GM12878 (cell line): ENCODE results near the gene LTB. TPM values are rescaled to one million over a fixed set of nuclear protein-coding genes. Genes with fewer than 3 reads are reported as not detected.

ENCODE experiments used
- CBFB ChIP-seq: IDR thresholded peaks from 2 replicates; pipeline ENCODE4 v1.6.1; 2016; ENCODE audit warnings: antibody characterized with exemption, low read depth
- CBX3 ChIP-seq: fragments of 200-600 bp; sonication (generic); IDR thresholded peaks from 2 replicates; pipeline ENCODE4 v1.6.1; 2016; ENCODE audit warnings: low read depth, borderline replicate concordance
- CREM ChIP-seq: IDR thresholded peaks from 2 replicates; pipeline ENCODE4 v1.6.1; 2014; ENCODE audit warnings: antibody characterized with exemption, low read depth
- EED ChIP-seq: sonication (generic); IDR thresholded peaks from 2 replicates; pipeline ENCODE4 v1.6.1; 2016; ENCODE audit warnings: antibody characterized with exemption, low read depth
- EGR1 ChIP-seq, 2 experiments: IDR thresholded peaks; 1 replicate in 1 of 2; 2 replicates in 1 of 2; pipeline ENCODE4 v1.6.1; 2011 to 2012; ENCODE audit warnings: low read depth in 2 of 2, low read length in 2 of 2, borderline replicate concordance in 1 of 2, mild to moderate bottlenecking in 1 of 2, moderate library complexity in 1 of 2
- ESRRA ChIP-seq: IDR thresholded peaks from 2 replicates; pipeline ENCODE4 v1.6.1; 2012; ENCODE audit warnings: mild to moderate bottlenecking, low read length, improper control_type of control experiment
- EZH2 ChIP-seq: IDR thresholded peaks from 2 replicates; pipeline ENCODE4 v1.6.1; 2012; ENCODE audit warnings: low read depth, mild to moderate bottlenecking, control low read depth, inconsistent platforms, low read length, borderline replicate concordance; ENCODE audit not compliant: control insufficient read depth
- FOXM1 ChIP-seq: IDR thresholded peaks from 2 replicates; pipeline ENCODE4 v1.6.1; 2012; ENCODE audit warnings: low read depth, mild to moderate bottlenecking, inconsistent platforms, low read length, moderate library complexity
- HCFC1 ChIP-seq: fragments of 150-350 bp; IDR thresholded peaks from 2 replicates; pipeline ENCODE4 v1.6.1; 2014; ENCODE audit warnings: low read length
- HDAC2 ChIP-seq: fragments of 200-600 bp; sonication (generic); IDR thresholded peaks from 2 replicates; pipeline ENCODE4 v1.6.1; 2017
- HDGF ChIP-seq: fragments of 450-650 bp; IDR thresholded peaks from 2 replicates; pipeline ENCODE4 v1.6.1; 2016; ENCODE audit warnings: antibody characterized with exemption
- JUND ChIP-seq: IDR thresholded peaks from 2 replicates; pipeline ENCODE4 v1.6.1; 2012; ENCODE audit warnings: low read depth, mild to moderate bottlenecking, low read length, improper control_type of control experiment, moderate library complexity
- KAT2A ChIP-seq: conservative IDR thresholded peaks from 2 replicates; pipeline ENCODE4 v1.6.1; 2011; ENCODE audit warnings: low read depth, low read length; ENCODE audit not compliant: control insufficient read depth
- MEF2B ChIP-seq: fragments of 450-650 bp; IDR thresholded peaks from 2 replicates; pipeline ENCODE4 v1.6.1; 2018; ENCODE audit warnings: mild to moderate bottlenecking, moderate library complexity; ENCODE audit not compliant: partially characterized antibody, poor library complexity, severe bottlenecking
- MTA3 ChIP-seq: IDR thresholded peaks from 2 replicates; pipeline ENCODE4 v1.6.1; 2012; ENCODE audit warnings: low read length, inconsistent platforms, borderline replicate concordance
- NRF1 ChIP-seq: conservative IDR thresholded peaks from 2 replicates; pipeline ENCODE4 v1.6.1; 2011; ENCODE audit warnings: mild to moderate bottlenecking, low read depth, low read length, improper control_type of control experiment
- PAX8 ChIP-seq: fragments of 450-650 bp; IDR thresholded peaks from 2 replicates; pipeline ENCODE4 v1.6.1; 2017; ENCODE audit warnings: mild to moderate bottlenecking, moderate library complexity
- PBX3 ChIP-seq: IDR thresholded peaks from 2 replicates; pipeline ENCODE4 v1.6.1; 2011; ENCODE audit warnings: mild to moderate bottlenecking, low read depth, low read length, moderate library complexity; ENCODE audit not compliant: insufficient replicate concordance
- RAD21 ChIP-seq: IDR thresholded peaks from 2 replicates; pipeline ENCODE4 v1.6.1; 2011; ENCODE audit warnings: mild to moderate bottlenecking, low read depth, low read length, moderate library complexity; ENCODE audit not compliant: insufficient read depth
- RELA ChIP-seq: fragments of 450-650 bp; IDR thresholded peaks from 2 replicates; pipeline ENCODE4 v1.8.0; 2014; ENCODE audit warnings: borderline replicate concordance; ENCODE audit not compliant: partially characterized antibody
- RFX5 ChIP-seq: IDR thresholded peaks from 2 replicates; pipeline ENCODE4 v1.6.1; 2011; ENCODE audit warnings: low read depth, low read length, improper control_type of control experiment
- ZBED1 ChIP-seq: IDR thresholded peaks from 2 replicates; pipeline ENCODE4 v1.6.1; 2016; ENCODE audit warnings: borderline replicate concordance
- ZNF207 ChIP-seq: fragments of 450-650 bp; IDR thresholded peaks from 2 replicates; pipeline ENCODE4 v1.6.1; 2014; ENCODE audit warnings: antibody characterized with exemption, mild to moderate bottlenecking, borderline replicate concordance
- polyA plus RNA-seq, 11 experiments: library from polyadenylated mRNA; depleted of rRNA in 4 of 11; unstranded in 6 of 11; stranded (reverse) in 5 of 11; fragments of >200 nt; fragmentation: Nextera tagmentation in 4 of 11; fragmentation: Illumina TruSeq in 1 of 11; extraction: Ambion mirVana in 4 of 11; extraction: Trizol in 1 of 11; gene quantifications; 1 replicate in 1 of 11; 2 replicates in 10 of 11; pipeline versions ENCODE4 v1.2.1 to v1.2.3, GENCODE V29; 2011 to 2016; ENCODE audit warnings: inconsistent platforms in 2 of 11, missing spikeins in 2 of 11, low read depth in 1 of 11
- total RNA-seq, 4 experiments: library from RNA; depleted of rRNA in 3 of 4; stranded (reverse); fragments of >200 nt in 3 of 4; fragmentation: Illumina TruSeq in 1 of 4; extraction: Trizol in 1 of 4; gene quantifications; 2 replicates each; pipeline versions ENCODE4 v1.2.1 to v1.2.3, GENCODE V29; 2013 to 2021
- TF ChIP-seq, protein P1 (sequence below): IDR thresholded peaks from 2 replicates; pipeline ENCODE4 v1.6.1; 2012; ENCODE audit warnings: low read depth, low read length, improper control_type of control experiment
- TF ChIP-seq, protein P2 (sequence below): fragments of 450-650 bp; formaldehyde crosslinking; IDR thresholded peaks from 2 replicates; pipeline ENCODE4 v1.4.0; 2020; ENCODE audit warnings: mild to moderate bottlenecking, moderate library complexity
- TF ChIP-seq, protein P3 (sequence below): IDR thresholded peaks from 2 replicates; pipeline ENCODE4 v1.6.1; 2011; ENCODE audit warnings: borderline replicate concordance, low read depth, mild to moderate bottlenecking, moderate library complexity, mixed read lengths, low read length; ENCODE audit not compliant: insufficient read depth; ENCODE audit errors: extremely low read length

The LTB gene
- total and polyA plus RNA-seq, 10 of the 15 experiments (the other 5 are each of a cell fraction or from before 2014, with no cell fraction given), result 0.71 to 74.3 (median 20.0) TPM

DNA sequence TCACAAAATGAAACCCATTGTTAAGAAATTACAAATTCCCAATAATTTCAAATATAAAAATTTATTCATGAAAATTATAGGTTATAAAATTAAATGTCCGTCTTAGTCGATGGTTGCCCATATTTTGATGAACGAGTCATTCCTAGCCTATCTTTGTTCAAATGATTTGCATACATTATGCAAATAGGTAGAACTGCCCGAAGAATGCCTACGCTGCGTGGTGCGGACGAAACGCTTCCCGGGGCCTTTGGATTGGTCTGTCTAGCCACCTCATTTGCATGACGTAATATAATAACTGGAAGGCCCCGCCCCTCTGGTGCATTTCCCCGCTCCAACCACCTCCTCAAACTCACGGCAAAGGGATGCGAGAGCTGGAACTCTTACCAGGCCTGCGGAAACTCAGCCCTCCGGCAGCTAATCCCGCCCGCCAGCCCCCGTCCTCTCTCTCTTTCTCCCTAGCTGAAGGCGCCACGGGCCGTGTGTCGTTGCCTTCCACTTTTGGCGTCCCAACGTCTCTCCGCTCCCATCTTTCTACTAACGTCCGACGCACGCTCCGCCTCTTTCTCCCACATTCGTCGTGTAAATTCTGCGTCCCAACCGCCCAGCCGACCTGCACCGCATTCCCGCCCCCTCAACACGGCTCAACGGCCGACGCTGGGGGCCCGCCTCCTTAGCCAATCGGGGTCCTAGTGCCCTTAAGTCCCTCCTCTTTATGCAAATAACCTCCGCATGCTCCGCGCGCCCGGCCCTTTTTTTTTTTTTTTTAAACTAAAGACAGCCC, 37.8 kb upstream of the LTB start (continued):
- no peak for TF ChIP-seq PBX3
- TF ChIP-seq, protein P1, sequence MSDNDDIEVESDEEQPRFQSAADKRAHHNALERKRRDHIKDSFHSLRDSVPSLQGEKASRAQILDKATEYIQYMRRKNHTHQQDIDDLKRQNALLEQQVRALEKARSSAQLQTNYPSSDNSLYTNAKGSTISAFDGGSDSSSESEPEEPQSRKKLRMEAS, result peak; percentile 83
- TF ChIP-seq ZBED1, result no peak
- TF ChIP-seq RELA, result peak; percentile 82
- TF ChIP-seq, protein P2, sequence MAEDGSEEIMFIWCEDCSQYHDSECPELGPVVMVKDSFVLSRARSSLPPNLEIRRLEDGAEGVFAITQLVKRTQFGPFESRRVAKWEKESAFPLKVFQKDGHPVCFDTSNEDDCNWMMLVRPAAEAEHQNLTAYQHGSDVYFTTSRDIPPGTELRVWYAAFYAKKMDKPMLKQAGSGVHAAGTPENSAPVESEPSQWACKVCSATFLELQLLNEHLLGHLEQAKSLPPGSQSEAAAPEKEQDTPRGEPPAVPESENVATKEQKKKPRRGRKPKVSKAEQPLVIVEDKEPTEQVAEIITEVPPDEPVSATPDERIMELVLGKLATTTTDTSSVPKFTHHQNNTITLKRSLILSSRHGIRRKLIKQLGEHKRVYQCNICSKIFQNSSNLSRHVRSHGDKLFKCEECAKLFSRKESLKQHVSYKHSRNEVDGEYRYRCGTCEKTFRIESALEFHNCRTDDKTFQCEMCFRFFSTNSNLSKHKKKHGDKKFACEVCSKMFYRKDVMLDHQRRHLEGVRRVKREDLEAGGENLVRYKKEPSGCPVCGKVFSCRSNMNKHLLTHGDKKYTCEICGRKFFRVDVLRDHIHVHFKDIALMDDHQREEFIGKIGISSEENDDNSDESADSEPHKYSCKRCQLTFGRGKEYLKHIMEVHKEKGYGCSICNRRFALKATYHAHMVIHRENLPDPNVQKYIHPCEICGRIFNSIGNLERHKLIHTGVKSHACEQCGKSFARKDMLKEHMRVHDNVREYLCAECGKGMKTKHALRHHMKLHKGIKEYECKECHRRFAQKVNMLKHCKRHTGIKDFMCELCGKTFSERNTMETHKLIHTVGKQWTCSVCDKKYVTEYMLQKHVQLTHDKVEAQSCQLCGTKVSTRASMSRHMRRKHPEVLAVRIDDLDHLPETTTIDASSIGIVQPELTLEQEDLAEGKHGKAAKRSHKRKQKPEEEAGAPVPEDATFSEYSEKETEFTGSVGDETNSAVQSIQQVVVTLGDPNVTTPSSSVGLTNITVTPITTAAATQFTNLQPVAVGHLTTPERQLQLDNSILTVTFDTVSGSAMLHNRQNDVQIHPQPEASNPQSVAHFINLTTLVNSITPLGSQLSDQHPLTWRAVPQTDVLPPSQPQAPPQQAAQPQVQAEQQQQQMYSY (CRISPR knock-in tag), result peak; percentile 86; the same call in 1 of the 2 replicates
- TF ChIP-seq HDAC2, result no peak
- TF ChIP-seq RAD21, result no peak
- TF ChIP-seq HCFC1, result peak; percentile 53
- TF ChIP-seq, protein P3, sequence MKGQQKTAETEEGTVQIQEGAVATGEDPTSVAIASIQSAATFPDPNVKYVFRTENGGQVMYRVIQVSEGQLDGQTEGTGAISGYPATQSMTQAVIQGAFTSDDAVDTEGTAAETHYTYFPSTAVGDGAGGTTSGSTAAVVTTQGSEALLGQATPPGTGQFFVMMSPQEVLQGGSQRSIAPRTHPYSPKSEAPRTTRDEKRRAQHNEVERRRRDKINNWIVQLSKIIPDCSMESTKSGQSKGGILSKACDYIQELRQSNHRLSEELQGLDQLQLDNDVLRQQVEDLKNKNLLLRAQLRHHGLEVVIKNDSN, result no peak
- TF ChIP-seq HDGF, result peak; percentile 97
- TF ChIP-seq EGR1 (IDR thresholded peaks at IDR 0.05; ENCODE audit: borderline replicate concordance in 1 of 2, low read depth in 2 of 2, low read length in 2 of 2), result peak; percentile 33 to 90
- TF ChIP-seq JUND, result peak; percentile 37; the same call in 1 of the 2 replicates
- no peak for TF ChIP-seq EZH2
- TF ChIP-seq EED, result peak; percentile 69
- TF ChIP-seq CBFB, result peak; percentile 64; the same call in 1 of the 2 replicates
- TF ChIP-seq MTA3, result no peak
- TF ChIP-seq RFX5, result peak; percentile 51
- no peak for TF ChIP-seq MEF2B
- no peak for TF ChIP-seq ESRRA
- peak; percentile 95 for TF ChIP-seq CREM
- TF ChIP-seq PAX8, result no peak
- no peak for TF ChIP-seq FOXM1
- peak; percentile 97; the same call in 1 of the 2 replicates for TF ChIP-seq ZNF207
- TF ChIP-seq CBX3, result no peak
- peak; percentile 25; the same call in 1 of the 2 replicates for TF ChIP-seq NRF1
- TF ChIP-seq KAT2A, result no peak
